ENCODE results near the gene ZNF722.
"Not testable (repeated sequence)": the region's sequence is repeated elsewhere in the genome, so short reads cannot be mapped to it uniquely, and the experiment has no call there.

ZNF722 gene

GRCh38 chr7:63998549-63998948, at the start of gene ZNF722:
Gene ZNF722 (plus strand): TSS chr7:63998849. CDS start chr7:63998962, 113 bp downstream.
- no peak for DNase-seq

DNA sequence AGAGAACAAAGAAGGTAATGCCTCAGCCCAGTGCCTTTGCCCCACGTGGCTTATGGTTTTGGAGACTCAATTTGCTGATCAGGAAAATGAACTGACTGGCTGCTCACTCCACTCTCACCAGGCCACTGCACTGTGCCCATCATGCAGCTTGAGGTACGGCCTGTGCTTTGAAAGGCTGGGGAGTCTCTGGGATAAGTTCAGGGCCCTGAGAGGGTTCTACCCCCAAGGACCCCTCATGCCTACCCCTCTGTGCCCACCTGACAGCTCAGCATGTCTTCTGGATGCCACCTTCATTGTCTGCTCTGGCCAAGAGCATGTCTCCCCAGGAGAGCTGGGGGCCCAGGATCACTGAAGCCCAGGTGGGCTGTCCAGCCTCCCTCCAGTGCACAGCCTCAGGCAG, 45.5 kb upstream of the ZNF722 start:
- DNase-seq, result no peak

DNA sequence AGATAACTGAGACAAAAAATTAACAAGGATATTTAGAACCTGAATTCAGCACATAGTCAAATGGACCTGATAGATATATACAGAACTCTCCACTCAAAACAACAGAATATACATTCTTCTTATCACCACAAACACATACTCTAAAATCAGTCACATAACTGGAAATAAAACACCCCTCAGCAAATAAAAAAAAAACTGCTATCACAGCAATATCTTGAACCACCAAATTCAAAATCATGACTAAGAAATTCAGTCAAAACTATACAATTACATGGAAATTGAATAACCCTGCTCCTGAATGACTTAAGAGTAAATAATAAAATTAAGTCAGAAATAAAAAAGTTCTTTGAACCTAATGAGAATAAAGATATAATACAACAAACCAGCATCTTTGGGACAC, 30.0 kb upstream of the ZNF722 start:
- no peak for DNase-seq

DNA sequence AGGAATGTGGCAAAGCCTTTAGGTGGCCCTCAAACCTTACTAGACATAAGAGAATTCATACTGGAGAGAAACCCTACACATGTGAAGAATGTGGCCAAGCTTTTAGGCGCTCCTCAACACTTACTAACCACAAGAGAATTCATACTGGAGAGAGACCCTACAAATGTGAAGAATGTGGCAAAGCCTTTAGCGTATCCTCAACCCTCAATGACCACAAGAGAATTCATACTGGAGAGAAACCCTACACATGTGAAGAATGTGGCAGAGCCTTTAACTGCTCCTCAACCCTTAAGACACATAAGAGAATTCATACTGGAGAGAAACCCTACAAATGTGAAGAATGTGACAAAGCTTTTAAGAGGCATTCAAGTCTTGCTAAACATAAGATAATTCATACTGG, 16.8 kb downstream of the ZNF722 start:
- not testable (repeated sequence) for DNase-seq

DNA sequence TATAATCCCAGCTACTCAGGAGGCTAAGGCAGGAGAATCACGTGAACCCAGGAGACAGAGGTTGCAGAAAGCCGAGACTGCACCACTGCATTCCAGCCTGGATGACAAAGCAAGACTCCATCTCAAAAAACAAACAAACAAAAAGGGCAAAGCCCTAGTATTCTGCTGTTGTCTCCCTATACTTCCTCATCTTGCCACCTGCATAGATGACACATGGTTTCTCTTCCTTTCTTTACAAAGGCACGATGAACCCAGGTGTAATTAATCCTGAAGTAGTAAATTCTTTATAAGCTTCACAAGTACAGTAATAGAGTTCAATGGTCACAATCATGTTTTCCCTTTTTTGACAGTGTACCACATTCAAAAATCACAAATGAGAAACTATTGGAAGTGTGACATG, 36.7 kb downstream of the ZNF722 start:
- DNase-seq, result no peak

GRCh38 chr7:64037095-64037494, 38.4 kb downstream of the ZNF722 start:
- no peak for DNase-seq

GRCh38 chr7:64045301-64046040, 46.8 kb downstream of the ZNF722 start, which contains the start of gene ZNF727:
Gene ZNF727 (plus strand): TSS chr7:64045434. CDS start chr7:64045622, 188 bp downstream.
- DNase-seq, result no peak

DNA sequence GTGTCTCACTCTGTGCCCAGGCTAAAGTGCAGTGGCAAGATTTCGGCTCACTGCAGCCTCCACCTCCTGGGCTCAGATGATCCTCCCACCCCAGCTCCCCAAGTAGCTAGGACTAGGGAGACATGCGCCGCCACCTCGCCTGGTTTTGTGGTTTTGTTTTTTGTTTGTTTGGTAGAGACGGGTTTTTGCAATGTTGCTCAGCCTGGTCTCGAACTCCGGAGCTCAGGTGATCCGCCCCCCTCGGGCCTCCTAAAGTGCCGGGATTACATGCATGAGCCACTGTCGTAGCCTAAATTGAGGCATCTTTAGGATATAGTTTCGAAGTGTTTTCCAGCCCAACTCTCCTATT, 47.4 kb downstream of the ZNF722 start:
- no peak for DNase-seq

All from EL (cell line).